HEK293T (cell line): ENCODE data around the gene ZFAND4.

Experiments
- BHLHE40 ChIP-seq: fragments of 450-650 bp; IDR thresholded peaks from 2 replicates; pipeline ENCODE4 v1.6.1; 2016; ENCODE audit warnings: mild to moderate bottlenecking, moderate library complexity, borderline replicate concordance
- ELF4 ChIP-seq: fragments of 450-650 bp; IDR thresholded peaks from 2 replicates; pipeline ENCODE4 v1.6.1; 2017; ENCODE audit warnings: antibody characterized with exemption
- FOXK2 ChIP-seq: fragments of 450-650 bp; IDR thresholded peaks from 2 replicates; pipeline ENCODE4 v1.6.1; 2016; ENCODE audit warnings: mild to moderate bottlenecking
- FOXM1 ChIP-seq: fragments of 450-650 bp; IDR thresholded peaks from 2 replicates; pipeline ENCODE4 v1.6.1; 2017; ENCODE audit warnings: mild to moderate bottlenecking, borderline replicate concordance
- HDGF ChIP-seq: fragments of 450-650 bp; IDR thresholded peaks from 2 replicates; pipeline ENCODE4 v1.6.1; 2017; ENCODE audit warnings: antibody characterized with exemption, borderline replicate concordance
- SUZ12 ChIP-seq: fragments of 450-650 bp; IDR thresholded peaks from 2 replicates; pipeline ENCODE4 v1.6.1; 2016; ENCODE audit warnings: mild to moderate bottlenecking
- ZNF384 ChIP-seq: fragments of 450-650 bp; IDR thresholded peaks from 2 replicates; pipeline ENCODE4 v1.6.1; 2016

DNA sequence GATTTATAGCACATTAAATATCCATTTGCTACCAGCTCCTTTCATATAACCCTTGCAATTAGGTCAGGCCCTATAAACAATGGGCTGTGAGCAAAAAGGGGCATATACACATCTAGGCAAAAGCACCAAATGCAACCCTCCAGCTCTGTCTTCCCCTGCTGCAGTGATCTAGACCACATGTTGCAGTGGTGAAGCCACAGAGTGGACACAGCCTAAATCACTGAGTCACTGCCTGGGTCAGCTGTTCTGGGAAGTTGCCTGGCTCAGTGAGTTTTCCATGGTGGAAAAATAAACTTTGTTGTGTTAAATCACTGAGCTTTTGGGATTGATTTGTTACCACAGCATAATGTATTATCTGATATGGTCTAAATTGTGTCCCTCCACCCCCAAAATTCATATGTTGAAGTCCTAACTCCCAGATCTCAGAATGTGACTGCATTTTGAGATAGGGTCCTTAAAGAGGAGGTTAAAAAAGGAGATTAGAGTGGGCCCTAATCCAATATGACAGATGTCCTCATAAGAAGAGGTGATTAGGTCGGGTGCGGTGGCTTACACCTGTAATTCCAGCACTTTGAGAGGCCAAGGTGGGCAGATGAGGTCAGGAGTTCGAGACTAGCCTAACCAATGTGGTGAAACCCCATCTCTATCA lies 70.4 kb downstream of the ZFAND4 start:
- no peak for TF ChIP-seq ELF4
- no peak for TF ChIP-seq BHLHE40
- TF ChIP-seq SUZ12, result no peak
- TF ChIP-seq ZNF384, result no peak
- TF ChIP-seq FOXK2, result no peak
- no peak for TF ChIP-seq FOXM1
- no peak for TF ChIP-seq HDGF
